HG02852 (cell line): ENCODE results near the gene CLEC16A.

Source experiments
- ATAC-seq: cut with Tn5 transposase; IDR thresholded peaks from one replicate; pipeline ENCODE4 v1.9.1; 2021; ENCODE audit warnings: mild to moderate bottlenecking, moderate library complexity; ENCODE audit not compliant: unreplicated experiment

Gene CLEC16A

DNA sequence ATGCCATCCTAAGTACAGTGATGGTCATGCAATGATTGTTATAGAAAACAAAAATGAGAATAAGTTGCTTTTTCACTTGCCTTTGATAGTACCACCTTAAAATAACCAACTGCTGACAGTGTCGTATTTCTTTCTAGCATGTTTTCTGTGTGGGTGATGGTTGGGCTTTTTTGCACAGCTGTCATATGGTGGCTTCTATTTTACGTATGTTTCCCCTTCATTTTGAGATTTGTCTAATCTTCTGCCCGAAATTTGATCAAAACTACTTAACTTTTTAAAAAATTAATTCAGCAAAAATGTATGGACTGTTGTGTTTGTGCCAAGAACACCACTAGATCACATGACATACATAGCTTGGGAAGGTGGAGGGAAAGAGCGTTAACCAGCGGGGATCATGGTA, 90.7 kb downstream of the CLEC16A start:
- no peak for ATAC-seq

DNA sequence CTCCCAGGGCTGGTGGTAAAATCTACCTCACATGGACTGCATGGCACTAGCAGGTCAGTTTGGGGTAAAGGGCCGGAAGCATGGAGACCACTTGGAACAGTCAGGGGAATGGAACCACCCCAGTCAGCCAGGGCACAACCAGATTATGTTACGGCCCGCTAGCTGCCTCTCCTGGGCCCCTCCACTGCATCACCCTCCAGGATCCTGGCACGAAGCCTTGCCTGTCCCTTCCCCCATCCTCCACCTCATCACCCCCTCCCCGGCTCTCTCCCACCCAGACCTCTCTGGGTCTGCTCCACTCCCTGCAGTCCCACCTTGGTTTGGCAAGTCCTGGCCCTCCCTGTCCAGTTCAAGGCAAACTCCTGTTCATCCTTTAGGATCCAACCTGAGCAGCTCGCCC, 91.7 kb downstream of the CLEC16A start:
- ATAC-seq = no peak

DNA sequence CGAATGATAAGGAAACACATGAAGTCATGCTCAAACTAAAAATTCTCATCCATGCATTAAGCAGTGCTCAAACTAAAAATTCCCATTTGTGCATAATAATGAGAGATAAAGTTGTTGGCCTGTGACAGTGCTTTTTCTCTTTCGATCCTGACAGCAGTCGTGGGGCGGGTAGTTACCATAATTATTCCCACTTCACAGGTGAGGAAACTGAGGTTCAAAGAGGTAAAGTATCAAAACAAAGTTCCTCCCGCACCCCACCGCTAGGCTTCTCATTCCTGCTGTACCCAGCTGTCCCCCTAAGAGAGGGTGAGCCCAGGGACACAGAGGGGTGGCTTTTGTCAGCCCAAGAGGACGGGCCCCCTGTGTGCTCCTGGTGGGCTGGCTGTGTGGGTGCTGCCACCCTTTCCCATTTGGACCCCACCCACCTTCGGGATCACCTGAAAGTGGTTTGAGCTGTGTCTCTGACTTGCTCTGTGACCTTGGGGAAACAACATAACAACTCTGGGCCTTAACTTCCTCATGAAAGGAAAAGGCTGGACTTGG, 92.6 kb downstream of the CLEC16A start:
- no peak for ATAC-seq

DNA sequence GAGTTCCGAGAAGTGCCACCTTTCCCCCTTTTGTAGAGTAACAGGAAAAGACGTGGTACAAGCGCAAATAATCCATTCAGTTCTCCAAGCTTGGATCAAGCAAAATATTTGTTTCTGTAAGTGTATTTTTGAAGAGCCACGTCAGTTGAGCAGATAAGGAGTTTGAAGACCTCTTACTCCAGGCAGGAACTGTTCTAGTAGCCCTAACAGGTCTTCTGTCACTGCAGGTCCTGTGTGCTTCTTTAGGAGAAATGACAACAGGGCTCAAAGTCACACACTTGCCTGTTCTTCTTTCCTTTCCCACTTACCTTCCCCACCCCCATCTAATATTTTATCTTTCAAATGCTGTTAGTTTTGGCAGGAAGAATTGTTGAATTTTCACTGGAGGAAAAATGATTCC, 93.9 kb downstream of the CLEC16A start:
- ATAC-seq = no peak

DNA sequence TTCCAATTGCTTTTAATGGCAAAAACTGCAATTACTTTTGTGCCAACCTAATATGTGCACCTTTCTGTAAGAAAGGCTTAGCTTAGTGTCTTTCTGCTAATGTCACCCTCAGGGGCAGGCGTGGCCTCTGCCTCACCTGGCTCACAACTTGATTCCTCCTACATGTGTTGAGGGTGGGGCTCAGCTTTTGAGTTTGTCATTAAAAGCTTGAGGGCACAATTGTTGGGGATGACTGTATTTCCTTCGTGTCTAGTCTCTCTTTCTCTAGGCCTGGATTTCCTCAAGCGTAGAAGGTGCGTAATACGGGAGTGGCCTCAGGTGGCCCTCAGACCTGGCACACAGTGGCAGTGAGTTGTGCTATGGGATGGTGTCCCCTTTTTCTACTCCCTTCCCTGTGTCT, 94.4 kb downstream of the CLEC16A start:
- ATAC-seq = no peak

DNA sequence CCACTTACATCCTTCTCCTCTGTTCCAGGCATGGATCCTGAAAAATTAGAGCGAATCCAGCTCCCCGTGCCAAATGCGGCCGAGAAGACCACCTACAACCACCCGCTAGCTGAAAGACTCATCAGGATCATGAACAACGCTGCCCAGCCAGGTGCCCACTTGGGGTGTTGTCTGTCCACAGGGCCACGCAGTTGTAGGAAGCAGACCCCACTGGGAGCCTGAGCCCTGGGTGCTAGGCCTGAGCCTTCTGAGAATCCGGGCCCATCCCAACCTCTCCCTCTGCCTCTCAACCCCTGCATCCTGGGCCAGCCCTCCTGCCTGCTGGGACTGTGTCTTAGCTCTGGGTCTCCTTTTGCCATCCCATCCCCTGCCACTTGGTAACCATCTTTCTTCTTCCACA, 95.4 kb downstream of the CLEC16A start:
- ATAC-seq = no peak

DNA sequence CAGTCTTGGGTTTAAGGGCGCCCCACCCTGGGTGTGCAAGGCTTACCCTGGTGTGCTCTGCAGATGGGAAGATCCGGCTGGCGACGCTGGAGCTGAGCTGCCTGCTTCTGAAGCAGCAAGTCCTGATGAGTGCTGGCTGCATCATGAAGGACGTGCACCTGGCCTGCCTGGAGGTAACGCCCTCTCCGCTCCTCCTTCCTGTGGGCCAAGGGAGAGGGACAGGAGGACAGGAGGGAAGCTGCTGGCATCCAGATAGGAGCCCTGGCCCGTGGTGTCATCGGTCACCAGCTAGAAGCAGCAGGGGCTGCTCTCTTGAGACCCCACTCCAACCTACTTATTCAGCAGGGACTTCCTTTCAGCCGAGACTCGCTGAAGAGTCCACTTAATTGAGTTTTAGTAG, 97.8 kb downstream of the CLEC16A start:
- no peak for ATAC-seq

DNA sequence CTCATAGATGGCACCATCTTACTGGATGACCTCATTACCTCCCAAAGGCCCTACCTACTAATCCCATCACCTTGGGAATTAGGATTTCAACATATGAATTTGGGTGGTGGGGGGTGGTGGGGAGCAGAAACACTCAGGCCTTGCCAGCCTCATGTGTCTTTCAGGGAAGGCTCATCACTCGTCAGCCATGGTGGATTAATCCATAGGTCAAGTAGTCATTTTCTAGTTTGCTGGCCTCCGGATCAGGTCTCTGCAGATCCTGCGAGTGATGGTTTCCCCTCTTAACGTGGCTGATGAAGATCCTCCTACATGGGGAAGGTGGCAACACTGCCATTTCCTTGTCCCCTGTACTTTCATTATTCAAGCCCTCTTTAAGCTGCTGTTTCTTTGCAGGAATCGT, 101.1 kb downstream of the CLEC16A start:
- ATAC-seq = no peak

DNA sequence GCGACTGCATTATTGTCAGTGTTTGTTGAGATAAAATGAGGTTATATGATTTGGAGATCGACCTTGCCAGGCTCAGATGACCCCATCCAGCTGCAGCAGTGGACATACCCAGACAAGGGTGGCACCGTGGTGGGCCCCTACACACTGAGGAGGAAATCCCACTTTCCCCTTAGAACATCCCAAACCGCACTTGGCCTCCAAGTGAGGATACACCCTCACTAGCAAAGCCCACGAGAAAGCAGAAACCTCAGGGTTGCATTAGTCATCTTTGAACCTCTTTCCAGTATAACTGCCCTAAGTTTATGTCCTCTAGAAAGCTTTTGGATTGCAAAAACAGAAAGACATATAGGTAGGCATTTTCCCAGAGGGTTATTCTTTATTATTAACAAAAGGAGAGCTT, 101.5 kb downstream of the CLEC16A start:
- no peak for ATAC-seq

DNA sequence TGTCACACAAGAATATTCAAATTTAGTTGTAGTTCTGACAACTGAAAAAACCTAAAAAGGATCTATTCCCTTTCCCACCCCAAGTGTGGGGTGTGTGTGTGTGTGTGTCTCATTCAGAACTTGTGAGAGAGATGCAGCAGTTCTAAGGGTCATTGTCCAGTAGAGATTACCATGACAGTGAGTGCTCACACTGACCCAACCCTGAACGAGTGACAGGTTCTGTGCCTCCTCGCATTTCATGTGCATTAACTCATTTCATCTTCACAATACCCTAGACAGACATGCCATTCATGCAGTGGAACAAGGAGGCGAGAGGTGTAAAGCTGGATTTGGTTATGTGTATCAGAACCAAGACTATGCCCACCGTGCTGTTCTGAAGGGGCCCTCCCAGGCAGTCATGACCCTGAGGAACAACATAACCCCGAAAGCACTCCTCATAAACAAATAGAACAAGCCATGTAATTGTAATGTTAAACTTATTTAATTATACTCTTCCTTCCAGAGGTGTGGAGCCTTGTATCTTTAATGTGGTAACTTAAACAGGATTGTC, 102.1 kb downstream of the CLEC16A start:
- ATAC-seq = no peak

DNA sequence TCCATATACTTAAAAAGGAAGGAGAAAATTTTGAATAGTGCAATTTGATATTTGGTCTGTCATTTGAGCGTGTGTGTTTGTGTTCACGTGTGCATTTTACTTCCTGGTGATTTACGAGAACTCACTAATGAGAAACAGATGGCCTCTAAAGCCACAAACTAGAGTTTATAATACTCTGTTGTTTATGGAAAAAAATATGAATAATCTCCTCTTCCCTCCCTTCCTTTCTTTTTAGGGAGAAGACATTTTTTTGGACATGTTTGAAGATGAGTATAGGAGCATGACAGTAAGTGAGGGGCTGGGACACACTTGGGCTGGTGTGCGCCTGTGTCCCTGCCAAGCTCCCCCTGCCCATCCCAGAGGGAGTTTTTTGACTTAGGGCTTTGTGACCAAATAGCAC, 102.7 kb downstream of the CLEC16A start:
- no peak for ATAC-seq

DNA sequence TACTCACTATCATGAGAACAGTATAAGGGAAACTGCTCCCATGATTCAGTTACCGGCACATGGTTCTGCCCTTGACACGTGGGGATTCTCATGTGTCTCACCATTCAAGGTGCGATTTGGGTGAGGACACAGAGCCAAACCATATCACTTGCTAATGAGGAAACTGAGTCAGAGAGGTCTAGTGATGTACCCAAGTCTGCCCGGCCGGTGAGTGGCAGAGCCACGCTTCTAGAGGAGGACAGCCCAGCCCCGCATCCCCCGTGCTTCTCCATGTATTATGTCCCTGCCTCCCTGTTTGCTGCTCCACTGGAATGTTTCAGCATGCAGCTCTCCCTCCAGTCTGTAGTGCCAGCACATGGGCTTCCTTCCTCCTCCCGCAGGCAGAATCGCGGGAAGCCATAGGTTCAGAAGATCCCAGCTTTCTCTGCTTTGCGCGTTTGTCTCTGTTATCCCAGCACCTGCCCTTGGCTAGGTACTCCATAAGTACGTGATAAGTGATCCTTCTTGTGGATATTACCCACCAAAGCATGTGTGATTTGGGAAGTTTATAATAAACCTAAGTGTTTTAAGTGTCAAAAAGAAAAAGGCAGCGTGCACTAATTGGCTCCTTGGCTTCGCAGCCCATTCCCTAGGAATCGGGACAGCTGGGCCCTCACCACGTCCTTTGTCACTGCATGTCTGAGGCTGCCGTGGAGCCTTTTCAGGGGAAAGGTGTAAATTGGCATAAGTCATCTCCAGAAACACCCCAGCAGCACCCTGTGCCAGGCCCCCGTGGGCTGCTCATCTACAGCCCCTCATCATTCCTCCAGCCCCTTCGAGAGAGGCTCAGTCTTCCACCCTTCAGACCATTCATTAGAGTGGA, 103.8 kb downstream of the CLEC16A start:
- no peak for ATAC-seq

DNA sequence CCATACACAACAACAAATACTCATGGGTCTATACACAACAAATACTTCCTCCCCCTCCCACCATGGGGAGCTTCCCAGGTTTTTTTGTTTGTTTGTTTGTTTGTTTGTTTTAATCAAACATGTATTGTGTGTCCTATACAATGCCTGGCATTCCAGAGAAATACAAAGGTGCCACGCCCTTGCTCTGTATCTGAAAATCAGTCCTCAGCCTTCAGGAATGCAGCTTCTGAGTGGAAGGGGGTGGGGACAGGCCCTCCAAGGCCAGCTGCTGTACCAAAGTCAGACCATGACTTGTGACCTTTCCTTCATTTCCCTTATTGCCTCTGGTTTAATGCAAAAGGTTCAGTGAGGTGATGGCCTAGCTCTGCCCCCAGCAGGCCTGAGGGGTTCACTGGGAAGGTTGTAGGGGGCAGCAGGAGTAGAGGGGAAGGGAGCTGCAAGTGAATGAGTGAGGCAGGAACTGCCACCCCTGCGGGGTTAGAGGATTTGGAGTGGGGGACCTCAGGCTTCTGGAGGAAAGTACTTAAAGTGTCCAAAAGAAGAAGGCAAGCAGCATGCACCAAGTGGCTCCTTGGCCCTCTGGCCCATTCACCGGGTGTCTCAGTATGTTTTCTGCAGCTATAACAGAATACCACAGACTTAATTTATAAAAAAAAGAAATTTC, 105.2 kb downstream of the CLEC16A start:
- no peak for ATAC-seq

DNA sequence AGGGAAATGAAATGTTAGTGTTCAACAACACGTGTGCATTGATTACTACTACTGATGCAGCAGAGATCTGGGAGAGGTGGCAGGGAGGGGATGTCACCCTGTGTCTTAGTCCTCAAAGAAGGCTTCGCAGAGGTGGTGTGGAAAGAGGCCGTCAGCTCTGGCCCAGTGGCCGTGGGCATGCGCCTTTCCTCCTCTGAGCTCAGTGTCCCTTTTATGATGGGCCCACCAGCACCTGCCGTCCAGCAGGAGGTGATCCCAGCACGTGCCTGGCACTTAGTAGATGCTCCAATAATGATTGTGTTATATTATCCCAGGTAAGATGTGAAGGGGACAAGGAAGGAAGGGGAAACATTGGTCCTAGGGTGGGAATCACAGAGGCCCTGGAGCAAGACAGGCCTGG, 106.2 kb downstream of the CLEC16A start:
- ATAC-seq = no peak

DNA sequence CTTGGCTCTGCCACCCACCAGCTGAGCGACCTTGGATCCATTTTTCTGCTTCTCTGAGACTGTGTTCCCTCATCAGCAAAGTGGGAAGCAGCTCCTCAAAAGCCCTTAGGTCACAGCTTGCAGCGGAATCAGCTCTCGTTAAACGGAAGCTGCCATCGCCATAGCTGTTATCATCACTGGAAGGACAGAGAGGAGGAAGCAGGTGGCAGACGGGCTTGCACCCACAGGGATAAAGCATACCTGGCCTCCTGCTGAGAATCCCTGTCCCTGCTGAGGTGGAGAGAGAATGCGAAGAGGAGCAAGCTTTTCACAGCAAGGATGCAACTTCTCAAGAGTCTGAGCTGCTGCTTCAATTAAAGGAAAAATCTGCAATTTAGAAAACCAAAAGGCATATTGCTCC, 106.6 kb downstream of the CLEC16A start:
- no peak for ATAC-seq

DNA sequence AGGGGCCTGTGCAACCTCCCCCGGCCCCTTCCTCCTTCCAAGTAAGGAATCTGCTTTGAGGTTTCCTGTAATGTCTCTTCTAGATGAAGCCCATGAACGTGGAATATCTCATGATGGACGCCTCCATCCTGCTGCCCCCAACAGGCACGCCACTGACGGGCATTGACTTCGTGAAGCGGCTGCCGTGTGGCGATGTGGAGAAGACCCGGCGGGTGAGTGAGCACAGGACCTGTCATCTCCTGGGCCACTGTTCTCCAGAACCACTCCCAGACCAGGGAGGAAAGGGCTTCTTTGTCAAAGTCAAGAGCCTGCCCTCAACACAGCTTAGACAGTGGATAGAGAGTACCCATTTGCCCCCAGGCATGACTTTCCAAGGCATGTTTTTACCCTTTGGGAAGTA, 107.1 kb downstream of the CLEC16A start:
- no peak for ATAC-seq

DNA sequence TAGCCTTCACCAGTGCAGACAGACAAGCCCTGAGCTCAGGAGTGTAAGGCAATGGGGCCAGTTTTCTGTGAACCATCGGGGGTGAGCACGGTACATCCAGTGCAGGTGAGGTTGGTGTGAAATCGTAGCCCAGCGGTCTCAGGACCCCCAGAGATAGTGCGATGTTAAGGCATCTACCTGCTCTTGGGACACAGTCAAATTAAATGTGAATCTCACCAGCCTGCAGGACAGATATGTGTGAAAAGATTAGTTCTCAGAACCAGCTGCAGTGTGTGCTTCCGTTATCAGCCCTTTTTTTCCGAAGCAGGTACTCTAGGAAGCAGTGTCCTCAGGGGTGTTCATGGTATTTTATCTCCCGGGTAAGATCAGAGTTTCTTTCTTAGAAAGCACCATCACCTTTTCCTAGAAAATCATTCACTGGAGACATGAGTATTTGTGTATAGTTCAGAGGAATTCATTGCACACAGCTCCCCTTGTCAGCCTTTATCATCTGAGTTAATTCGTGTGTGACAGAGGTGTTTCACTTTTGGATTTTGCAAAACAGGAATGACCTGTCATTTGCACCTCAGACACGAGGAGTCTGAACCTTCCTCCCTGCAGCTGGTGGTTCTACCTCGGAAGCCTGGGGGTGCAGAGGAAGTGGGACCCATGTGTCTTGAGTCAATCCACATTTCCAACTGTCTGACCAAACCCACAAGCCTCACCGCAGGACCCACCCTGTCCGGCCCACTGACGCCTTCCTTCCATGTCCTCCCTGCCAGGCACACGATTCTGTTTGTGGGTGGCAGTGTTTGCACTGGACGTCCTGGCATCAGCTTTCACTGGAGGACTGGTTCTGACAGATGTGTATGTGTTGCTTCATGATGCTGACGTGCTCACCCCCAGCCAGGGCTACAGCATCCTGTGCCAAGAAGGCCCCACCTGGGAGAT, 107.8 kb downstream of the CLEC16A start:
- ATAC-seq = peak; percentile 84

DNA sequence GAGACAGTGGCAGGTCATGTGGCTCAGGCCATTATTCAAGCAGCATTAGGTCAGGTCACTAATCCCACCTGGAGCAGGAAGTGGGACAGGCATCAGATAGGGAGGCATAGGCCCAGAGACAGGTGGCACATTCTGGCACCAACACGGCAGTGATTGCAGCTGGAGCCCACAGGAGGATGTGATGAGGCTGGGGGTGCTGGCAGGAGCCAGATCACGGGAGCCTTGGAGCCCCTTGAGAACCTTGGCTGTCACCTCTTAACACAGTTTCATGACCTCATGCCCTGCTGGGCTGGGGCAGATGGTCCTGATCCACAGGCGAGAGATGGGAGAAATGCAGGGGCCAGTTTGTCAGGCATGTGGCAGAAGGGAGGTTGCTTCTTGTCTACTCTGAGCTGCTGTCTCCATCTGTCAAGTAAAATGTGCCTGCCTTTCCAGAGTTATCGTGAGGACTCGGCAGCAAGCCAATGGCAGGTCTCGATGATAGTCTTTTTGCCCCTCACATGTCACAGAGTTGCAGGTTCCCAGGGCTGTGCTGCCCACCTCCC, 109.6 kb downstream of the CLEC16A start:
- no peak for ATAC-seq

DNA sequence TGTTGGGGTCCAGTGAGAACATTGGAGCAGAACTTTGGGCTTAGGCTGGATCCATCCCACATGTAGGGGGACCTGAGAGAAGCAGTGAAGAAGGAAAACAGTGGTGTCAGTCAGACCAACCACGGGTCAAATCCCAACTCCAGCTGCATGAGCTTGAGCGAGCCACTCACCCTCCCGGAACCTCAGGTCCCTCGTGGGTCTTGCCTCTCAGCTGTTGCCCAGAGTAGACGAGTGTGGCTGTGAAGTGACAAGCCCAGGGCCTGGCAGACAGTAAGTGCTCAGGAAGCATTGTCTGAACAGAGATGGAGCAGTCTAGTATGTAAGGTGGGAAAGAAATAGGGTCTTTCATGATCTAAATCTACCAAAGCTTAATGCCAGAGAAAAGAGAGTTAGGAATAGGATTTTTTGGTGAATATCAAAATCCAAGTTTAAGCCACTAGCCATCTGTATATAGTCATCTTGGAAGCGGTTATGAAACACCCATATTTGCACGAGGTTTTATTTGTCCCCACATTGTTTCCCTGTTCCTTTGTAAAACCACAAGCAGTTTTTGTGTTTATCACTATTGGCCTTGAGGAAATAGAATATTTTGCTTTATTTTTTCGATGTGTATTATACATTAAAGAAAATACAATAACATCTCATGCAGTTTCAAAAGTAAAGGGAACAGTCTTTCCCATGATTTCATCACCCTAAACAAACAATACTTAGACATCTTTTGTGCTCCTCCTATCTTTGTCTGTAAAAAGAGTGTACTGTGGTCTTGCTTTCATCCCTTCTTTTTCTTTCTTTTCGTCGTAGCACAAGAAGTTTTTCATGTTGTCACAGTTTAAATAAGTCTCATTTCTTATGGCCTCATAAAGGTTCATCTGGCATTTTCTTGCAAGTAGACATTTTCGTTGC, 112.0 kb downstream of the CLEC16A start:
- ATAC-seq = no peak
